Occipital lobe (tissue), 2 donors: Measurements from ENCODE around the gene EEFSEC. TPM values are rescaled to one million over a fixed set of nuclear protein-coding genes. Genes with fewer than 3 reads are reported as not detected.

Source experiments
- DNase-seq: peaks from one replicate; lab custom pipeline; 2025; lab: John Stamatoyannopoulos, UW
- total RNA-seq: library from RNA; depleted of rRNA; stranded (reverse); fragments of >200 nt; gene quantifications from one replicate; pipeline ENCODE4 v1.2.3, GENCODE V29; 2014

The EEFSEC gene
- total RNA-seq, 1 donor from 2014 or later: 5.1 TPM

GRCh38 chr3:128439226-128439625, 285.9 kb downstream of the EEFSEC start:
- no peak for DNase-seq

GRCh38 chr3:128442070-128442469, 288.8 kb downstream of the EEFSEC start:
- no peak for DNase-seq

- DNase-seq: no peak
These were observed 289.7 kb downstream of the EEFSEC start for GRCh38 chr3:128442949-128443348.

- DNase-seq: no peak
These were observed 290.5 kb downstream of the EEFSEC start for GRCh38 chr3:128443771-128444170.

- no peak for DNase-seq
These were observed 292.1 kb downstream of the EEFSEC start for GRCh38 chr3:128445357-128445756.

GRCh38 chr3:128446821-128447220, 293.5 kb downstream of the EEFSEC start:
- no peak for DNase-seq

GRCh38 chr3:128447561-128448013, 294.3 kb downstream of the EEFSEC start:
- DNase-seq: no peak

- no peak for DNase-seq
These were observed 295.2 kb downstream of the EEFSEC start for GRCh38 chr3:128448491-128448890.

GRCh38 chr3:128449111-128449638, 295.9 kb downstream of the EEFSEC start:
- DNase-seq: no peak

GRCh38 chr3:128452120-128452519, 298.8 kb downstream of the EEFSEC start:
- no peak for DNase-seq

GRCh38 chr3:128452678-128453275, 299.5 kb downstream of the EEFSEC start:
- DNase-seq: no peak

GRCh38 chr3:128453501-128454309, 300.4 kb downstream of the EEFSEC start:
- DNase-seq: no peak

GRCh38 chr3:128454310-128454618, 301.0 kb downstream of the EEFSEC start:
- no peak for DNase-seq

GRCh38 chr3:128455116-128455515, 301.8 kb downstream of the EEFSEC start:
- no peak for DNase-seq

GRCh38 chr3:128455786-128456748, 302.8 kb downstream of the EEFSEC start:
- no peak for DNase-seq

GRCh38 chr3:128456776-128457715, 303.8 kb downstream of the EEFSEC start:
- DNase-seq: no peak

- DNase-seq: no peak
These were observed 304.7 kb downstream of the EEFSEC start for GRCh38 chr3:128457937-128458336.
